Lower leg skin (tissue), 3 donors: ENCODE measurements around the gene CYB5B.

ENCODE experiments used
- POLR2A ChIP-seq, 2 donors: fragments of 450-650 bp; IDR thresholded peaks; one replicate each; pipeline ENCODE4 v1.6.1; 2016 to 2017; ENCODE audit warnings: antibody characterized with exemption in 2 of 2, mild to moderate bottlenecking in 1 of 2, moderate library complexity in 1 of 2
- TF ChIP-seq, protein P1 (sequence below), 3 donors: fragments of 450-650 bp; IDR thresholded peaks; one replicate each; pipeline ENCODE4 v1.5.1; 2016; ENCODE audit warnings: antibody characterized with exemption in 3 of 3, mild to moderate bottlenecking in 3 of 3, moderate library complexity in 2 of 3

DNA sequence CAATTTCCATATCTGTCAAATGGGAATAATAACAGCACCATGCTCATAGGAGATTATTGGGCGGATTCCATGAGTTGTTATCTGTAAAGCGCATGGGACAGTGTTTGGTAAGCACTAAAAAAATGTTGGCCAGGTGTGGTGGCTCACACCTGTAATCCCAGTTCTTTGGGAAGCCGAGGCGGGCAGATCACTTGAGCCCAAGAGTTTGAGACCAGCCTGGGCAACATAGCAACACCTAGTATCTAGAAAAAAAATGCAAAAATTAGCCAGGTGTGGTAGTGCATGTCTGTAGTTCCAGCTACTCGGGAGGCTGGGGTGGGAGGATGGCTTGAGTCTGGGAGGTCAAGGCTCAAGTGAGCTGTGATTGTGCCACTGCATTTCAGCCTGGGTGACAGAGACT lies 74.5 kb downstream of the CYB5B start:
- TF ChIP-seq, protein P1, sequence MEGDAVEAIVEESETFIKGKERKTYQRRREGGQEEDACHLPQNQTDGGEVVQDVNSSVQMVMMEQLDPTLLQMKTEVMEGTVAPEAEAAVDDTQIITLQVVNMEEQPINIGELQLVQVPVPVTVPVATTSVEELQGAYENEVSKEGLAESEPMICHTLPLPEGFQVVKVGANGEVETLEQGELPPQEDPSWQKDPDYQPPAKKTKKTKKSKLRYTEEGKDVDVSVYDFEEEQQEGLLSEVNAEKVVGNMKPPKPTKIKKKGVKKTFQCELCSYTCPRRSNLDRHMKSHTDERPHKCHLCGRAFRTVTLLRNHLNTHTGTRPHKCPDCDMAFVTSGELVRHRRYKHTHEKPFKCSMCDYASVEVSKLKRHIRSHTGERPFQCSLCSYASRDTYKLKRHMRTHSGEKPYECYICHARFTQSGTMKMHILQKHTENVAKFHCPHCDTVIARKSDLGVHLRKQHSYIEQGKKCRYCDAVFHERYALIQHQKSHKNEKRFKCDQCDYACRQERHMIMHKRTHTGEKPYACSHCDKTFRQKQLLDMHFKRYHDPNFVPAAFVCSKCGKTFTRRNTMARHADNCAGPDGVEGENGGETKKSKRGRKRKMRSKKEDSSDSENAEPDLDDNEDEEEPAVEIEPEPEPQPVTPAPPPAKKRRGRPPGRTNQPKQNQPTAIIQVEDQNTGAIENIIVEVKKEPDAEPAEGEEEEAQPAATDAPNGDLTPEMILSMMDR (IDR thresholded peaks at IDR 0.05): no peak
- no peak for TF ChIP-seq POLR2A (IDR thresholded peaks at IDR 0.05)
